ENCODE results near the gene NLGN1. TPM values are rescaled to one million over a fixed set of nuclear protein-coding genes. Genes with fewer than 3 reads are reported as not detected.
"Not testable (repeated sequence)": the region's sequence is repeated elsewhere in the genome, so short reads cannot be mapped to it uniquely, and the experiment has no call there.

Gene NLGN1
- total RNA-seq, 4 donors from 2014 or later, result 12.9 to 20.9 (median 18.0) TPM

DNA sequence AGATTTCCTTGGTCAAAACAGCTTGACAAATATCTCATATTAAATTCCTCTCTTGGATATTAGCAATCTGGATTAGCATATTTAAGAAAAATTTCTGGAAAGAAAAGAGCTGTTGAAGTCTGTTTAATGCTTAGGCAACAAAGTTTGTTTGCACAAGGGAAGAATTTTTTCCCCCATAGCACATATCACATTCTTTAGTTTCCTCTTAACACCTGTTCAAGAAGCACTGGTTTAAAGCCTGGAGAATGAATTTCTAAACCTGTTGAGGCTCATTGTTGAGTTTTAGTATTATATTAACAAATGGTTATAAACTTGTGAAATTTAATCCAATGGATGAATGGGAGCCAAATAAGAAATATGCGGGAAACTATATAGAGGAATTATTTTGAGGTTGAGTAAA lies 41.5 kb downstream of the NLGN1 start:
- no peak overlapping the region for H3K27ac ChIP-seq (replicated peaks in 1 of 4)
- H3K27me3 ChIP-seq, result no peaks in the 10 kb centered on the region
- H3K4me3 ChIP-seq, result no peak overlapping the region
- no peaks in the 10 kb centered on the region for H3K36me3 ChIP-seq
- WGBS, result 81% methylated on average over 1 of the region's 1 CpG
- TF ChIP-seq, protein P1, sequence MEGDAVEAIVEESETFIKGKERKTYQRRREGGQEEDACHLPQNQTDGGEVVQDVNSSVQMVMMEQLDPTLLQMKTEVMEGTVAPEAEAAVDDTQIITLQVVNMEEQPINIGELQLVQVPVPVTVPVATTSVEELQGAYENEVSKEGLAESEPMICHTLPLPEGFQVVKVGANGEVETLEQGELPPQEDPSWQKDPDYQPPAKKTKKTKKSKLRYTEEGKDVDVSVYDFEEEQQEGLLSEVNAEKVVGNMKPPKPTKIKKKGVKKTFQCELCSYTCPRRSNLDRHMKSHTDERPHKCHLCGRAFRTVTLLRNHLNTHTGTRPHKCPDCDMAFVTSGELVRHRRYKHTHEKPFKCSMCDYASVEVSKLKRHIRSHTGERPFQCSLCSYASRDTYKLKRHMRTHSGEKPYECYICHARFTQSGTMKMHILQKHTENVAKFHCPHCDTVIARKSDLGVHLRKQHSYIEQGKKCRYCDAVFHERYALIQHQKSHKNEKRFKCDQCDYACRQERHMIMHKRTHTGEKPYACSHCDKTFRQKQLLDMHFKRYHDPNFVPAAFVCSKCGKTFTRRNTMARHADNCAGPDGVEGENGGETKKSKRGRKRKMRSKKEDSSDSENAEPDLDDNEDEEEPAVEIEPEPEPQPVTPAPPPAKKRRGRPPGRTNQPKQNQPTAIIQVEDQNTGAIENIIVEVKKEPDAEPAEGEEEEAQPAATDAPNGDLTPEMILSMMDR (IDR thresholded peaks at IDR 0.05), result no peak
- no peak for DNase-seq (ENCODE audit: extremely low spot score)
- H3K4me1 ChIP-seq, result peaks cover 0 to 4% (median 0%) of the 10 kb centered on the region in 4 donors
- no peaks in the 10 kb centered on the region for H3K9me3 ChIP-seq
- intact Hi-C loops (cut with DNase I), result no loop called here

DNA sequence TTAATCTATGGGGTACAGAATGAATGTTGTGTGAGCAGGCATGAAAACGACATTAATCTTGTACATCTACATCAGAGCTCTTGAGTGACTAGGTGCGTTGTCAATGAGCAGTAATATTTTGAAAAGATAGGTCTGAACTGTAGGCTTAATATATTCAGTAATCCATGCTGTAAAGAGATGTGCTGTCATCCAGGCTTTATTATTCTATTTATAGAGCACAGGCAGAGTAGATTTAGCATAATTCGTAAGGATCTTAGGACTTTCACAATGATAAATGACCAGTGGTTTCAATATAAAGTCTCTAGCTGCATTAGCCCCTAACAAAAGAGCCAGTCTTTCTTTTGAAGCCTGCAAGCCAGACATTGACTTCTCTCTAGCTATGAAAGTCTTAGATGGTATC lies 43.0 kb downstream of the NLGN1 start:
- no peak overlapping the region for H3K27ac ChIP-seq (replicated peaks in 1 of 4)
- H3K4me1 ChIP-seq, result peaks cover 0 to 4% (median 0%) of the 10 kb centered on the region in 4 donors
- TF ChIP-seq, protein P1 (IDR thresholded peaks at IDR 0.05), result no peak
- TF ChIP-seq POLR2AphosphoS5 (IDR thresholded peaks at IDR 0.05) (no peak), EP300 (IDR thresholded peaks at IDR 0.05) (no peak), POLR2A (IDR thresholded peaks at IDR 0.05; ENCODE audit: low read depth) (no peak)
- H3K9me3 ChIP-seq, result no peaks in the 10 kb centered on the region
- no peaks in the 10 kb centered on the region for H3K36me3 ChIP-seq
- DNase-seq (ENCODE audit: extremely low spot score), result no peak
- intact Hi-C loops (cut with DNase I), result no loop called here
- no peaks in the 10 kb centered on the region for H3K27me3 ChIP-seq
- 73% methylated on average over 3 of the region's 3 CpGs for WGBS
- no peak overlapping the region for H3K4me3 ChIP-seq

DNA sequence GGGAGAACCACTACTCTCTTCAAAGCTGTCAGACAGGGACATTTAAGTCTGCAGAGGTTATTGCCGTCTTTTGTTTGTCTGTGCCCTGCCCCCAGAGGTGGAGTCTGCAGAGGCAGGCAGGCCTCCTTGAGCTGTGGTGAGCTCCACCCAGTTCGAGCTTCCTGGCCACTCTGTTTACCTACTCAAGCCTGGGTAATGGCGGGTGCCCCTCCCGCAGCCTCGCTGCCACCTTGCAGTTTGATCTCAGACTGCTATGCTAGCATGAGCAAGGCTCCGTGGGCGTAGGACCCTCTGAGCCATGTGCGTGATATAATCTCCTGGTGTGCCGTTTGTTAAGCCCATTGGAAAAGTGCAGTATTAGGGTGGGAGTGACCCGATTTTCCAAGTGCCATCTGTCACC lies 54.0 kb downstream of the NLGN1 start:
- DNase-seq (ENCODE audit: extremely low spot score); H3K27me3 ChIP-seq; H3K27ac ChIP-seq (replicated peaks in 1 of 4); H3K4me3 ChIP-seq; H3K9me3 ChIP-seq; intact Hi-C loops (cut with DNase I); H3K36me3 ChIP-seq; H3K4me1 ChIP-seq: not testable (repeated sequence)
- WGBS, result 95% methylated on average over 4 of the region's 10 CpGs

DNA sequence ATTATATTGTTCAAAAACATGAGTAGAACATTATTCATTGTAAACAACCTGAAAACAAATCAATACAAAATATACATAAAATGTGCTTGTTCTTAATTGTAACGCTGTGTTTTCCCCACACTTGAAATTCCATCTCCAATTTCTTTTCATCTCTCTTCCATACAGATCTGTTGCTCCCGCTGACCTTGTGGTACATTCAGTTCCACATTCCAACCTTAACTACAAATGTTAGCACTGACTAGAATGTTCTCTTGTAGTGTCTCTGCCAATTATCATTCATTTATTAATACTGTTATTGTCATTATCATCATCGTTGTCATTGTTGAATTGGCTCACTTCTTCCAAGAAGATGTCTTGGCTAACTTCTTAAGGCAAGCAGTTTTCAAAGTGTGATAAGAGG lies 65.7 kb downstream of the NLGN1 start:
- no peak for DNase-seq (ENCODE audit: extremely low spot score)
- no peaks in the 10 kb centered on the region for H3K27me3 ChIP-seq
- no peaks in the 10 kb centered on the region for H3K36me3 ChIP-seq
- intact Hi-C loops (cut with DNase I), result no loop called here
- WGBS, result 92% methylated on average over 3 of the region's 3 CpGs
- no peaks in the 10 kb centered on the region for H3K4me1 ChIP-seq
- no peak overlapping the region for H3K27ac ChIP-seq (replicated peaks in 1 of 4)
- H3K9me3 ChIP-seq, result no peaks in the 10 kb centered on the region
- TF ChIP-seq EP300 (IDR thresholded peaks at IDR 0.05) (no peak), POLR2AphosphoS5 (IDR thresholded peaks at IDR 0.05) (no peak), POLR2A (IDR thresholded peaks at IDR 0.05; ENCODE audit: low read depth) (no peak)
- TF ChIP-seq, protein P1 (IDR thresholded peaks at IDR 0.05), result no peak
- no peak overlapping the region for H3K4me3 ChIP-seq

DNA sequence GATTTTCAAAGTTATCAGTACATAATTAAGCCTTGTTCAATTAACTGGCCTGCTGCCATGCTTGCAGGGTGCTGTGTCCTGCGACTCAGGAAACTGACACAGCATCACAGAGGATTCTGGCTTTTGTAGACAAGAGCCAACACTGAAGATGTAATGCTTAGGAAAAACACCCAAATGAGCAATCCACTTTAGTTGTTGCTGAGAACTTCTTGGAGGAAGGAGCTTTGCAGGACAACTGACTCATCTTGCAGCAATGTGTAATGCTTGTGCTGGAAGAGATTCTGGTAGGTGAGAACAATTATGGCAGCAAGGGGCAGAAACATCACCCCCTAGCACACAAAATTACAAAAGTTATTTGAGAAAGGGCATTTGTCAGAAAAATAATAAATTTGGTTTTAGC lies 67.6 kb downstream of the NLGN1 start:
- DNase-seq (ENCODE audit: extremely low spot score), result no peak
- Histone ChIP-seq H3K9me3 (no peaks in the 10 kb centered on the region), H3K4me3 (no peak overlapping the region), H3K4me1 (no peaks in the 10 kb centered on the region), H3K36me3 (no peaks in the 10 kb centered on the region), H3K27ac (replicated peaks in 1 of 4) (no peak overlapping the region), H3K27me3 (no peaks in the 10 kb centered on the region)
- TF ChIP-seq POLR2A (IDR thresholded peaks at IDR 0.05; ENCODE audit: low read depth) (no peak), POLR2AphosphoS5 (IDR thresholded peaks at IDR 0.05) (no peak), EP300 (IDR thresholded peaks at IDR 0.05) (no peak)
- TF ChIP-seq, protein P1 (IDR thresholded peaks at IDR 0.05), result no peak
- intact Hi-C loops (cut with DNase I), result no loop called here
- WGBS, result 79% methylated on average over 1 of the region's 1 CpG
